ENCODE measurements around the gene ENKD1. TPM values are rescaled to one million over a fixed set of nuclear protein-coding genes. Genes with fewer than 3 reads are reported as not detected.
A peak's percentile ranks its signal among the peaks of the same experiment; 100 is the strongest.

Gene ENKD1
- total RNA-seq, 4 donors from 2014 or later: 12.5 to 20.9 (median 15.3) TPM

GRCh38 chr16:67672739-67673662, 6.5 kb upstream of the ENKD1 start:
- in situ Hi-C loops (cut with MboI; ENCODE audit: low pct_ligation_motif_present in 1 of 4, low pct_unique_long_range_greater_than_20kb in 1 of 4, low sequenced_read_pairs in 3 of 4) (loop anchor here in 3 of 4 donors (10.0 to 25.0 kb wide), 2 partner anchors 111 to 142 kb away; partner anchors contain the start of gene CTCF (in 2 of the 3)), intact Hi-C loops (cut with DNase I; ENCODE audit: low total_unique reads) (no loop called here)
- WGBS, 2 donors (ENCODE audit: low coverage in 1 of 2): 44% methylated on average over 13 of the region's 13 CpGs; no CpG with 5 or more reads in 1 of the 2 donors
- Histone ChIP-seq H3K4me1 (peaks cover 27 to 53% (median 40%) of the 10 kb centered on the region in 4 donors), H3K27ac (peak overlapping the region; percentile 73 to 84 (median 82)), H3K9me3 (no peaks in the 10 kb centered on the region), H3K4me3 (no peak overlapping the region), H3K36me3 (no peaks in the 10 kb centered on the region), H3K27me3 (no peaks in the 10 kb centered on the region)
- TF ChIP-seq POLR2AphosphoS5 (IDR thresholded peaks at IDR 0.05): no peak
- no peak for TF ChIP-seq POLR2A (IDR thresholded peaks at IDR 0.05)
- no peak for TF ChIP-seq EP300 (IDR thresholded peaks at IDR 0.05; ENCODE audit: low read depth)
- TF ChIP-seq CTCF (IDR thresholded peaks at IDR 0.05): peak; percentile 64 to 84 (median 74)
- DNase-seq: peak; percentile 79

GRCh38 chr16:67672306-67672705, 5.8 kb upstream of the ENKD1 start:
- H3K36me3 ChIP-seq: no peaks in the 10 kb centered on the region
- TF ChIP-seq CTCF (IDR thresholded peaks at IDR 0.05): no peak
- no peak for TF ChIP-seq POLR2A (IDR thresholded peaks at IDR 0.05)
- TF ChIP-seq POLR2AphosphoS5 (IDR thresholded peaks at IDR 0.05): no peak
- no peak for TF ChIP-seq EP300 (IDR thresholded peaks at IDR 0.05; ENCODE audit: low read depth)
- no peak for DNase-seq
- in situ Hi-C loops (cut with MboI; ENCODE audit: low pct_ligation_motif_present in 1 of 4, low pct_unique_long_range_greater_than_20kb in 1 of 4, low sequenced_read_pairs in 3 of 4): loop anchor here in 3 of 4 donors (10.0 to 25.0 kb wide), 2 partner anchors 110 to 142 kb away; partner anchors contain the start of gene CTCF (in 2 of the 3)
- H3K27me3 ChIP-seq: no peaks in the 10 kb centered on the region
- H3K4me1 ChIP-seq: peaks cover 27 to 53% (median 41%) of the 10 kb centered on the region in 4 donors
- WGBS, 2 donors (ENCODE audit: low coverage in 1 of 2): 28 to 35% methylated on average over 4 of the region's 4 CpGs
- H3K4me3 ChIP-seq: no peak overlapping the region
- peak overlapping the region in 1 of 4 donors; percentile 73 for H3K27ac ChIP-seq
- intact Hi-C loops (cut with DNase I; ENCODE audit: low total_unique reads): no loop called here
- no peaks in the 10 kb centered on the region for H3K9me3 ChIP-seq

GRCh38 chr16:67669499-67670101, 3.0 kb upstream of the ENKD1 start:
- Histone ChIP-seq H3K9me3 (no peaks in the 10 kb centered on the region), H3K36me3 (no peaks in the 10 kb centered on the region), H3K4me1 (peaks cover 32 to 49% (median 44%) of the 10 kb centered on the region in 4 donors), H3K27me3 (no peaks in the 10 kb centered on the region), H3K4me3 (no peak overlapping the region), H3K27ac (no peak overlapping the region)
- intact Hi-C loops (cut with DNase I; ENCODE audit: low total_unique reads): loop anchor here (5.0 kb wide), 1 partner anchor 147 kb away; no protein-coding TSS in a partner anchor
- TF ChIP-seq POLR2A (IDR thresholded peaks at IDR 0.05): no peak
- TF ChIP-seq EP300 (IDR thresholded peaks at IDR 0.05; ENCODE audit: low read depth): no peak
- TF ChIP-seq CTCF (IDR thresholded peaks at IDR 0.05): no peak
- TF ChIP-seq POLR2AphosphoS5 (IDR thresholded peaks at IDR 0.05): no peak
- 86% methylated on average over 10 of the region's 10 CpGs; no CpG with 5 or more reads in 1 of the 2 donors for WGBS, 2 donors (ENCODE audit: low coverage in 1 of 2)
- DNase-seq: no peak
- in situ Hi-C loops (cut with MboI; ENCODE audit: low pct_ligation_motif_present in 1 of 4, low pct_unique_long_range_greater_than_20kb in 1 of 4, low sequenced_read_pairs in 3 of 4): loop anchor here in 3 of 4 donors (10.0 to 25.0 kb wide), 3 partner anchors 107 to 145 kb away; partner anchors contain the start of genes CTCF (in 2 of the 3) and RIPOR1 (in 1 of the 3)

Data from transverse colon (tissue), 4 donors.